H54 (cell line): Measurements from ENCODE around the gene ETDC.
"Not testable (repeated sequence)": the region's sequence is repeated elsewhere in the genome, so short reads cannot be mapped to it uniquely, and the experiment has no call there.

ENCODE experiments used
- DNase-seq: peaks from one replicate; pipeline ENCODE4 v3.0.0; 2011; ENCODE audit warnings: low spot score, mixed read lengths; ENCODE audit not compliant: insufficient read length
- FAIRE-seq: peaks from 3 replicates; lab custom pipeline; 2011; peaks lifted over from hg19 to GRCh38; lab: Jason Lieb, UNC
- POLR2A ChIP-seq: IDR thresholded peaks from 2 replicates; pipeline ENCODE4 v1.6.1; 2011; ENCODE audit warnings: low read depth, mild to moderate bottlenecking, low read length

ETDC gene

GRCh38 chrX:135309430-135309923, at the start of gene ETDC:
ETDC (plus strand) TSS chrX:135309480; CDS start chrX:135309480, 0 bp downstream.
- DNase-seq (no peak), FAIRE-seq (no peak)
- no peak for TF ChIP-seq POLR2A

- not testable (repeated sequence) for FAIRE-seq, DNase-seq
Observed at GRCh38 chrX:135260976-135261375, 48.3 kb upstream of the ETDC start.

GRCh38 chrX:135263376-135263775, 45.9 kb upstream of the ETDC start:
- FAIRE-seq, DNase-seq: not testable (repeated sequence)

- FAIRE-seq: no peak
Observed at GRCh38 chrX:135264206-135264605, 45.1 kb upstream of the ETDC start.

GRCh38 chrX:135273162-135273561, 36.1 kb upstream of the ETDC start:
- FAIRE-seq (no peak), DNase-seq (no peak)
- no peak for TF ChIP-seq POLR2A

More at GRCh38 chrX:135264206-135264605, 45.1 kb upstream of the ETDC start:
- DNase-seq: no peak
- TF ChIP-seq POLR2A: no peak

- DNase-seq (no peak), FAIRE-seq (no peak)
- TF ChIP-seq POLR2A: no peak
Observed at GRCh38 chrX:135275973-135276372, 33.3 kb upstream of the ETDC start.

- no peak for TF ChIP-seq POLR2A
- DNase-seq: no peak
- no peak for FAIRE-seq
Observed at GRCh38 chrX:135287266-135287823, 21.9 kb upstream of the ETDC start.

GRCh38 chrX:135295238-135295943, 13.9 kb upstream of the ETDC start:
- no peak for FAIRE-seq
- DNase-seq: peak; percentile 12
- TF ChIP-seq POLR2A: no peak

GRCh38 chrX:135295944-135296305, 13.4 kb upstream of the ETDC start:
- no peak for TF ChIP-seq POLR2A
- DNase-seq (no peak), FAIRE-seq (no peak)

GRCh38 chrX:135302269-135302873, 6.9 kb upstream of the ETDC start:
- DNase-seq (no peak), FAIRE-seq (no peak)
- TF ChIP-seq POLR2A: no peak

- DNase-seq (no peak), FAIRE-seq (no peak)
- no peak for TF ChIP-seq POLR2A
Observed at GRCh38 chrX:135304741-135305140, 4.5 kb upstream of the ETDC start.

GRCh38 chrX:135307171-135307570, 2.1 kb upstream of the ETDC start:
- FAIRE-seq (no peak), DNase-seq (no peak)
- no peak for TF ChIP-seq POLR2A

- FAIRE-seq: no peak
- TF ChIP-seq POLR2A: no peak
- DNase-seq: no peak
Observed at GRCh38 chrX:135308345-135308855, 880 bp upstream of the ETDC start.

- FAIRE-seq (no peak), DNase-seq (no peak)
- TF ChIP-seq POLR2A: no peak
Observed at GRCh38 chrX:135315864-135316263, 6.6 kb downstream of the ETDC start.
